Mammary microvascular endothelial cell (primary cell): Measurements from ENCODE around the gene SGPP2. TPM values are rescaled to one million over a fixed set of nuclear protein-coding genes. Genes with fewer than 3 reads are reported as not detected.

Source experiments
- total RNA-seq: library from RNA; depleted of rRNA; stranded (reverse); fragments of >200 nt; gene quantifications from 2 replicates; pipeline ENCODE4 v1.2.3, GENCODE V29; 2015

The SGPP2 gene
- not detected in 2 replicates for total RNA-seq

GRCh38 chr2:222424276-222424728 is at the start of gene SGPP2:
Gene SGPP2, plus strand, starts transcription at chr2:222424543. Its CDS starts 60 bp downstream, at chr2:222424603.

Other genes with a start within 250 kb of the SGPP2 start
- not detected in 2 replicates for gene PAX3, start 125.5 kb upstream of the SGPP2 start, total RNA-seq
- 26.9 and 30.2 TPM in 2 replicates for gene FARSB, start 231.5 kb downstream of the SGPP2 start, total RNA-seq
- not detected in 2 replicates for gene MOGAT1, start 247.1 kb downstream of the SGPP2 start, total RNA-seq